H1 (cell line): ENCODE data around the gene HLA-DOB. TPM values are rescaled to one million over a fixed set of nuclear protein-coding genes. Genes with fewer than 3 reads are reported as not detected.

Source experiments
- CTCF ChIA-PET: fragments of 300-600 bp; sonication (Branson Sonifier 250); formaldehyde crosslinking; loops from one replicate; lab custom pipeline; 2021; ENCODE audit not compliant: partially characterized antibody; lab: Charles Lee
- POLR2A ChIA-PET: fragments of 300-600 bp; sonication (Branson Sonifier 250); formaldehyde crosslinking; loops from one replicate; lab custom pipeline; 2021; ENCODE audit warnings: inconsistent platforms; ENCODE audit not compliant: partially characterized antibody; lab: Charles Lee
- DNase-seq, 2 experiments: peaks; one replicate each; pipeline versions ENCODE4 v3.0.0 to v3.0.0-alpha.2; 2010 to 2022; ENCODE audit warnings: low spot score in 2 of 2, low read depth in 1 of 2, mixed read lengths in 1 of 2
- FAIRE-seq: peaks from 2 replicates; lab custom pipeline; 2011; peaks lifted over from hg19 to GRCh38; lab: Jason Lieb, UNC
- H2AFZ ChIP-seq: 2 replicates; pipeline ENCODE4 v1.8.1; 2012; ENCODE audit warnings: low read length, inconsistent platforms
- H2AK5ac ChIP-seq: 2 replicates; pipeline ENCODE4 v1.6.1; 2013; ENCODE audit warnings: low read depth, low read length
- H2BK120ac ChIP-seq: replicated peaks from 2 replicates; pipeline ENCODE3; 2013; ENCODE audit warnings: low read depth, low read length, inconsistent platforms
- H2BK12ac ChIP-seq: 2 replicates; pipeline ENCODE4 v1.6.1; 2013; ENCODE audit warnings: low read depth, low read length
- H2BK15ac ChIP-seq: 2 replicates; pipeline ENCODE4 v1.6.1; 2013; ENCODE audit warnings: low read length
- H2BK20ac ChIP-seq: 2 replicates; pipeline ENCODE4 v1.6.1; 2013; ENCODE audit warnings: low read length
- H2BK5ac ChIP-seq: 2 replicates; pipeline ENCODE4 v1.6.1; 2013; ENCODE audit warnings: low read depth, low read length
- H3K14ac ChIP-seq: 2 replicates; pipeline ENCODE4 v1.6.1; 2013; ENCODE audit warnings: inconsistent platforms; ENCODE audit not compliant: insufficient read length
- H3K18ac ChIP-seq: 2 replicates; pipeline ENCODE4 v1.6.1; 2013; ENCODE audit warnings: low read length; ENCODE audit errors: extremely low read depth
- H3K23ac ChIP-seq: 2 replicates; pipeline ENCODE4 v1.6.1; 2013; ENCODE audit warnings: inconsistent platforms; ENCODE audit not compliant: insufficient read length
- H3K23me2 ChIP-seq: 2 replicates; pipeline ENCODE4 v1.6.1; 2013; ENCODE audit warnings: low read depth, low read length
- H3K27ac ChIP-seq: 2 replicates; pipeline ENCODE4 v1.6.1; 2011; ENCODE audit warnings: low read depth, low read length, inconsistent platforms
- H3K27me3 ChIP-seq, 4 experiments: replicated peaks in 1 of 4; 1 replicate in 1 of 4; 2 replicates in 3 of 4; pipeline versions ENCODE4 v1.6.1 to v1.8.1; 2011 to 2013; ENCODE audit warnings: low read length in 3 of 4, mild to moderate bottlenecking in 3 of 4, inconsistent platforms in 2 of 4, mixed read lengths in 2 of 4, moderate library complexity in 1 of 4; ENCODE audit not compliant: control insufficient read depth in 3 of 4, insufficient read depth in 3 of 4; ENCODE audit errors: extremely low read depth in 1 of 4
- H3K36me3 ChIP-seq, 4 experiments: 2 replicates each; pipeline versions ENCODE4 v1.6.1 to v1.8.1; 2011 to 2013; ENCODE audit warnings: mild to moderate bottlenecking in 4 of 4, low read length in 3 of 4, moderate library complexity in 2 of 4, control low read depth in 1 of 4, inconsistent platforms in 1 of 4; ENCODE audit not compliant: insufficient read depth in 4 of 4, control insufficient read depth in 2 of 4
- H3K4ac ChIP-seq: replicated peaks from 2 replicates; pipeline ENCODE3; 2013; ENCODE audit warnings: low read length, low read depth, mixed read lengths, inconsistent platforms; ENCODE audit not compliant: insufficient read length
- H3K4me1 ChIP-seq, 4 experiments: replicated peaks in 1 of 4; 1 replicate in 1 of 4; 2 replicates in 3 of 4; pipeline versions ENCODE4 v1.6.1 to v1.8.1; 2011 to 2013; ENCODE audit warnings: low read length in 3 of 4, inconsistent platforms in 2 of 4, mixed read lengths in 1 of 4; ENCODE audit not compliant: insufficient read depth in 4 of 4, control insufficient read depth in 3 of 4
- H3K4me2 ChIP-seq, 2 experiments: 2 replicates each; pipeline versions ENCODE4 v1.6.1 to v1.8.1; 2011 to 2013; ENCODE audit warnings: low read depth in 2 of 2, low read length in 2 of 2, control low read depth in 1 of 2, inconsistent platforms in 1 of 2, mild to moderate bottlenecking in 1 of 2; ENCODE audit not compliant: insufficient read depth in 1 of 2
- H3K4me3 ChIP-seq, 4 experiments: fragments of 200-600, 300-600 bp in 1 of 4; sonication (generic), shearing (Covaris generic), sonication (Bioruptor Twin) in 1 of 4; 2 replicates each; pipeline versions ENCODE4 v1.5.1 to v1.8.1; 2011 to 2016; ENCODE audit warnings: low read length in 4 of 4, low read depth in 3 of 4, control low read depth in 2 of 4, inconsistent platforms in 2 of 4, mild to moderate bottlenecking in 2 of 4, mixed read lengths in 1 of 4, moderate library complexity in 1 of 4; ENCODE audit not compliant: insufficient read depth in 2 of 4; ENCODE audit errors: extremely low read depth in 1 of 4
- H3K56ac ChIP-seq: replicated peaks from 2 replicates; pipeline ENCODE3; 2013; ENCODE audit warnings: low read depth, mild to moderate bottlenecking, mixed read lengths, low read length, inconsistent platforms; ENCODE audit not compliant: insufficient read length
- H3K79me1 ChIP-seq: 2 replicates; pipeline ENCODE4 v1.6.1; 2013; ENCODE audit warnings: low read depth, low read length, control low read depth
- H3K79me2 ChIP-seq, 2 experiments: 2 replicates each; pipeline versions ENCODE4 v1.6.1 to v1.8.1; 2012 to 2013; ENCODE audit warnings: low read length in 2 of 2, mild to moderate bottlenecking in 2 of 2, inconsistent platforms in 1 of 2; ENCODE audit not compliant: insufficient read depth in 2 of 2, control insufficient read depth in 1 of 2
- H3K9ac ChIP-seq, 4 experiments: replicated peaks in 1 of 4; 1 replicate in 1 of 4; 2 replicates in 3 of 4; pipeline versions ENCODE4 v1.6.1 to v1.8.1; 2011 to 2013; ENCODE audit warnings: low read depth in 3 of 4, low read length in 3 of 4, control low read depth in 2 of 4, mild to moderate bottlenecking in 2 of 4, moderate library complexity in 2 of 4, inconsistent platforms in 1 of 4; ENCODE audit errors: extremely low read depth in 1 of 4
- H3K9me3 ChIP-seq, 2 experiments: 2 replicates each; pipeline versions ENCODE4 v1.6.1 to v1.8.1; 2012 to 2013; ENCODE audit warnings: mild to moderate bottlenecking in 2 of 2, moderate library complexity in 2 of 2, control low read depth in 1 of 2, inconsistent platforms in 1 of 2, low read depth in 1 of 2, low read length in 1 of 2, mixed read lengths in 1 of 2; ENCODE audit not compliant: insufficient read depth in 2 of 2
- H4K20me1 ChIP-seq, 2 experiments: replicated peaks in 1 of 2; 2 replicates each; pipeline versions ENCODE3 to v1.8.1; 2011 to 2013; ENCODE audit warnings: inconsistent platforms in 2 of 2, low read length in 2 of 2, mild to moderate bottlenecking in 1 of 2; ENCODE audit not compliant: insufficient read depth in 2 of 2, control insufficient read depth in 1 of 2
- H4K5ac ChIP-seq: 2 replicates; pipeline ENCODE4 v1.6.1; 2013; ENCODE audit warnings: low read length, low read depth, mixed read lengths, inconsistent platforms; ENCODE audit not compliant: insufficient read length
- H4K8ac ChIP-seq: 2 replicates; pipeline ENCODE4 v1.8.0; 2013; ENCODE audit warnings: mild to moderate bottlenecking, moderate library complexity, low read length, inconsistent platforms; ENCODE audit not compliant: insufficient read depth; ENCODE audit errors: extremely low read depth
- H4K91ac ChIP-seq: replicated peaks from 2 replicates; pipeline ENCODE3; 2013; ENCODE audit warnings: low read length, mixed read lengths, inconsistent platforms; ENCODE audit not compliant: insufficient read length
- HDAC2 ChIP-seq, 2 experiments: fragments of 300-600 bp in 1 of 2; sonication (generic) in 1 of 2; IDR thresholded peaks; 2 replicates each; pipeline ENCODE4 v1.6.1; 2011 to 2012; ENCODE audit warnings: low read depth in 2 of 2, low read length in 2 of 2, mild to moderate bottlenecking in 2 of 2, moderate library complexity in 2 of 2, borderline replicate concordance in 1 of 2, inconsistent platforms in 1 of 2
- WGBS, 2 experiments: shearing (Covaris generic) in 1 of 2; methylation state at CpG; one replicate each; pipeline versions ENCODE4 v1.1.6 to v1.1.7; 2013 to 2015; ENCODE audit warnings: low lambda C conversion rate in 2 of 2, mixed read lengths in 2 of 2, inconsistent platforms in 1 of 2, low coverage in 1 of 2, missing lambda C conversion rate in 1 of 2; ENCODE audit not compliant: insufficient replicate concordance in 2 of 2, insufficient coverage in 1 of 2, insufficient read length in 1 of 2; ENCODE audit errors: extremely low coverage in 1 of 2, missing lambda C conversion rate in 1 of 2; 5-methylcytosine and 5-hydroxymethylcytosine counted together
- polyA plus RNA-seq, 7 experiments: library from polyadenylated mRNA; depleted of rRNA in 3 of 7; stranded (reverse) in 5 of 7; unstranded in 2 of 7; fragments of >200 nt in 5 of 7; fragments of 200-250 nt in 2 of 7; gene quantifications; 1 replicate in 5 of 7; 2 replicates in 1 of 7; 4 replicates in 1 of 7; pipeline versions ENCODE4 v1.2.1 to v1.2.3, GENCODE V29; 2011 to 2013; ENCODE audit warnings: missing spikeins in 2 of 7, mixed read lengths in 2 of 7
- total RNA-seq: library from RNA; stranded (reverse); fragmentation: NEBNext Ultra II Directional; extraction: Animal tissue kit (Norgen Biotek cat#: 25700); gene quantifications from 2 replicates; pipeline ENCODE4 v1.2.1, GENCODE V29; 2021

HLA-DOB gene
- total and polyA plus RNA-seq, 2 of the 8 experiments (the other 6 are each of a cell fraction or from before 2014, with no cell fraction given), result 0.35 TPM; not detected in 1

- H2BK12ac ChIP-seq, result no peak overlapping the region
- DNase-seq (no peak), FAIRE-seq (no peak)
- 83% methylated on average over 4 of the region's 5 CpGs; no CpG with 5 or more reads in 1 of the 2 experiments for WGBS, 2 experiments
- H2AFZ ChIP-seq, result no peak overlapping the region
- no peaks in the 10 kb centered on the region for H3K79me2 ChIP-seq
- peaks cover 0 to 3% (median 0%) of the 10 kb centered on the region in 4 experiments; a peak in 1 of 7 replicates for H3K4me1 ChIP-seq
- no peaks in the 10 kb centered on the region for H4K20me1 ChIP-seq
- H3K79me1 ChIP-seq, result no peaks in the 10 kb centered on the region
- H3K56ac ChIP-seq, result no peak overlapping the region
- H3K4me2 ChIP-seq, result no peak overlapping the region
- H2BK120ac ChIP-seq, result no peak overlapping the region
- peak overlapping the region; percentile 88; the same call in 1 of the 2 replicates for H2BK15ac ChIP-seq
- no peak overlapping the region for H4K5ac ChIP-seq
- no peak overlapping the region for H2BK5ac ChIP-seq
- no peak overlapping the region for H2AK5ac ChIP-seq
- H3K27ac ChIP-seq, result no peak overlapping the region
- no peak overlapping the region for H3K9ac ChIP-seq
- no peaks in the 10 kb centered on the region for H3K27me3 ChIP-seq
- no peaks in the 10 kb centered on the region for H3K9me3 ChIP-seq
- H4K91ac ChIP-seq, result no peak overlapping the region
- no peak overlapping the region for H2BK20ac ChIP-seq
- H3K23ac ChIP-seq, result no peak overlapping the region
- H3K18ac ChIP-seq, result no peak overlapping the region
- H3K14ac ChIP-seq, result no peak overlapping the region
- no peaks in the 10 kb centered on the region for H3K23me2 ChIP-seq
- peak overlapping the region; percentile 14; the same call in 1 of the 2 replicates for H4K8ac ChIP-seq
- H3K4me3 ChIP-seq, result no peak overlapping the region
- ChIA-PET POLR2A (no interaction called here), CTCF (interaction anchor here (0.6 to 2.8 kb wide), 7 partner anchors 9 to 51 kb away, joined by 3 to 13 read pairs (median 4); partner anchors contain the start of genes PSMB9, TAP1 and TAP2)
- H3K36me3 ChIP-seq, result no peaks in the 10 kb centered on the region
- no peak overlapping the region for H3K4ac ChIP-seq
- no peak for TF ChIP-seq HDAC2 (IDR thresholded peaks at IDR 0.05; ENCODE audit: borderline replicate concordance in 1 of 2, low read depth in 2 of 2, low read length in 2 of 2)
Observed at GRCh38 chr6:32807020-32807580, 9.7 kb downstream of the HLA-DOB start.
